GM18951 (cell line): ENCODE measurements around the gene DDX49.

Experiments
- POLR2A ChIP-seq: IDR thresholded peaks from 4 replicates; pipeline ENCODE4 v1.6.1; 2011; ENCODE audit warnings: mild to moderate bottlenecking; ENCODE audit not compliant: insufficient read length, insufficient read depth; ENCODE audit errors: extremely low read depth
- in situ Hi-C: fragments of 300-500 bp; cut with MboI; formaldehyde crosslinking; loops from one replicate; pipeline ENCODE4 v1.12.0; 2022; ENCODE audit warnings: low sequenced_read_pairs, mixed read lengths, inconsistent platforms; ENCODE audit not compliant: unreplicated experiment

Gene DDX49

DNA sequence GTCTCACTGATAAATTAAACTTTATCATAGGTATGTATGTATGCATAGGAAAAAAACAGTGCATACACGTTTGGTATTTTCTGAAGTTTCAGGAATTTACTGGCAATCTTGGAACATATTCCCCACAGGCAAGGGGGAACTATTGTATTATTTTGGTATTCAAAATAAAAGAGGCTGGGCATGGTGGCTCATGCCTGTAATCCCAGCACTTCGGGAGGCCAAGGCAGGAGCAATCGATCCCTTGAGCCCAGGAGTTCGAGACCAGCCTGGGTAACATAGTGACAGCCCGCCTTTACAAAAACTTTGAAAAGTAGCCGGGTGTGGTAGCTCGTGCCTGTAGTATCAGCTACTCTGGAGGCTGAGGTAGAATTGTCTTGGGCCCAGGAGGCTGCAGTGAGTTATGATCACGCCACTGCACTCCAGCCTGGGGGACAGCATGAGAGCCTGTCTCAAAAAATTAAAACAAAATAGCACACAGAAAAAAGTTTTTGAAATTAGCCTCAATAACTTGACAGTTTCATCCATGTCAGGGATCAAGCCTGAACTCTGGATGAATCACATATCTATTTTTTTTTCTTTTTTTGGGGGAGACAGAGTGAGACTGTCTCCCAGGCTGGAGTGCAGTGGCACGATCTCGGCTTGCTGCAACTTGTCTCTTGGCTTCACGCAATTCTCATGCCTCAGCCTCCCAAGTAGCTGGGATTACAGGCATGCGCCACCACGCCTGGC is 50.6 kb downstream of the DDX49 start:
- no peak for TF ChIP-seq POLR2A
- in situ Hi-C loops = no loop called here

DNA sequence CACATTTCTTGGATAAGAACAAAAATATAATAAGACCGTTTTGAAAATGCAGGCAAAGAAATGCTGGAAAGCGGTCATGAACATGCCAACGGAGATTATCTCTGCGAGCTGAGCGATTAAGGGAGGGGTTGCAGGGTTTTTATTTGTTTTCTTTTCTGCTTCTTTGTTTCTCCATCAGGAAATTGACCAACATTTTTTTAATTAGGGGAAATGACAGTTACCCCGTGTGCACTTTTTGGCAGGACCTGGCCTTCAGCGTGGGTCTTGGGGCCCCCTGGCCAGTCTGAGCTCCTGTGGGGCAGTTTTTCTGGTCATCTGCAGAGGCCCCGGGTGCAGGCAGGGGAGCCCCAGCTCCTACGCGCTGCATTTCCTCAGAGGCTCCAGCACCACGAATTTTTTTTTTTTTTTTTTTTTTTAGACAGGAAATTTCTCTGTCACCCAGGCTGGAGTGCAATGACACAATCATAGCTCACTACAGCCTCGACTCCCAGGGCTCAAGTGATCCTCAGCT is 52.8 kb downstream of the DDX49 start:
- no peak for TF ChIP-seq POLR2A
- in situ Hi-C loops = no loop called here

DNA sequence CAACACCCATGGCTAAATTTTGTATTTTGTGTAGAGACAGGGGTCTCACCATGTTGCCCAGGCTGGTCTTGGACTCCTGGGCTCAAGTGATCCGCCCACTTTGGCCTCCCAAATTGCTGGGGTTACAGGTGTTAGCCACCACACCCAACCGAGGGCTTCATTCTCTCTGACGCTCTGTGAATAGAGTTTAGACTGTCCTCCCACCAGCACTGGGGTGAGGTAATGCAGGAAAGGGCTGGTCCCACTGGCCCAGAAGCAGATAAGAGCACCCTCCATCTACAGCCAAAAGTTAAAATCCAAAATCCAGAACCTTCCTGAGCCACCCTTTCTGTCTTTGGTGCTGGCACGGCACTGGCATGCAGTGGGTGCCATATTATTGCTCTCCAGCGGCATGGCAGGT is 53.3 kb downstream of the DDX49 start:
- in situ Hi-C loops = no loop called here
- no peak for TF ChIP-seq POLR2A

DNA sequence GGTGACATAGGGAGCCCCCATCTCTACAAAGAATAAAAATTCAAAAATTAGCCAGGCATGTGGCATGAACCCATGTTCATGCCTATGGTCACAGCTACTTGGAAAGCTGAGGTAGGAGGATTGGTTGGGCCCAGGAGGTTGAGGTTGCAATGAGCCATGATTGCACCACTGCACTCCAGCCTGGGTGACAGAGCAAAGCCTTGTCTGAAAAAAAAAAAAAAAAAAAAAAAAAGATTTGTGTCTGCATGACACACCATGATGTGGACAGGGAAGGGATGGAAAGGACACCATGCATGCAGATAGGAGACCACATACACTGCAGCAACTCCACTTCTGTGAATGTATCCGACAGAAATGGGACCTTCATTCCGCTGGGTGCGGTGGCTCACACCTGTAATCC is 55.5 kb downstream of the DDX49 start:
- in situ Hi-C loops = no loop called here
- TF ChIP-seq POLR2A = no peak

DNA sequence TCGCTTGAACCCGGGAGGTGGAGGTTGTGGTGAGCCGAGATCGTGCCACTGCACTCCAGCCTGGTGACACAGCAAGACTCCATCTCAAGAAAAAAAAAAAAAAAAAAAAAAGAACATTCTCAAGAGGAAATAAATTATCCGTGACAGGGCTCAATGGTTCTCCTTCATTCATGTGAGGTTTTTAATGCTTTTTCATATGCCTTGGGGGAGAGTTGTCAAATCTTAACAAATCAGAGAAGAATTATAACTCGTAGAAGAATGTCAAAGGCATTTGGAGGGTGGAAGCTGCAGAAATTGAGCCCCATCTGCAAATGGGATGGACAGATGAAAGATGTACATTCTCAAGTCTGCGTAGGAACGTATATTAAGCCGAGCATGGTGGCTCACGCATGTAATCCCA is 56.4 kb downstream of the DDX49 start:
- TF ChIP-seq POLR2A = no peak
- in situ Hi-C loops = no loop called here
